ENCODE measurements around the gene CERT1. TPM values are rescaled to one million over a fixed set of nuclear protein-coding genes. Genes with fewer than 3 reads are reported as not detected.
"Not testable (repeated sequence)": the region's sequence is repeated elsewhere in the genome, so short reads cannot be mapped to it uniquely, and the experiment has no call there.

Gene CERT1
- total RNA-seq, 2 experiments from 2014 or later = 27.8 to 29.0 TPM

GRCh38 chr5:75348241-75348640, 163.2 kb downstream of the CERT1 start:
- Mint-ChIP-seq H3K4me3 (no peak overlapping the region), H3K27me3 (no peaks in the 10 kb centered on the region), H3K27ac (no peak overlapping the region), H3K9me3 (no peaks in the 10 kb centered on the region), H3K4me1 (peaks cover 26% of the 10 kb centered on the region), H3K36me3 (ENCODE audit: low read depth) (peaks cover 59% of the 10 kb centered on the region)
- DNase-seq = no peak
- ChIA-PET POLR2A (interaction anchor here (1.4 kb wide), 1 partner anchor 12 kb away, joined by 3 read pairs; the partner anchor contains the start of gene HMGCR), CTCF (no interaction called here)

DNA sequence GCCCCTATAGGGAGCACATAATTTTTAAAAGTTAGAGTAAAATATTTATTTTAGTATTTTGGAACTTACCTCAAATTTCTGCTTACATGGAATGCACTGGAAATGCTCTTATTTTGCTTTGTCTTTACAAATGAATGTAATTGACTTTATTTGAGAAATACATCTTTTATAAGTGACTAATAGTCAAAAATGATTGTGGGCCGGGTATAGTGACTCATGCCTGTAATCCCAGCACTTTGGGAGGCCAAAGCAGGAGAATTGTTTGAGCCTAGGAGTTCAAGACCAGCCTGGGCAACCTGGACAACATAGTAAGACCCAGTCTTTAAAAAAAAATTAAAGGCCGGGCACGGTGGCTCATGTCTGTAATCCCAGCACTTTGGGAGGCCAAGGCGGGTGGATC, 168.6 kb downstream of the CERT1 start:
- no peak overlapping the region for H3K27ac Mint-ChIP-seq
- no peak overlapping the region for H3K4me3 Mint-ChIP-seq
- H3K4me1 Mint-ChIP-seq = peaks cover 37% of the 10 kb centered on the region
- no peaks in the 10 kb centered on the region for H3K9me3 Mint-ChIP-seq
- ChIA-PET POLR2A (no interaction called here), CTCF (no interaction called here)
- H3K36me3 Mint-ChIP-seq (ENCODE audit: low read depth) = peaks cover 40% of the 10 kb centered on the region
- no peaks in the 10 kb centered on the region for H3K27me3 Mint-ChIP-seq
- no peak for DNase-seq

DNA sequence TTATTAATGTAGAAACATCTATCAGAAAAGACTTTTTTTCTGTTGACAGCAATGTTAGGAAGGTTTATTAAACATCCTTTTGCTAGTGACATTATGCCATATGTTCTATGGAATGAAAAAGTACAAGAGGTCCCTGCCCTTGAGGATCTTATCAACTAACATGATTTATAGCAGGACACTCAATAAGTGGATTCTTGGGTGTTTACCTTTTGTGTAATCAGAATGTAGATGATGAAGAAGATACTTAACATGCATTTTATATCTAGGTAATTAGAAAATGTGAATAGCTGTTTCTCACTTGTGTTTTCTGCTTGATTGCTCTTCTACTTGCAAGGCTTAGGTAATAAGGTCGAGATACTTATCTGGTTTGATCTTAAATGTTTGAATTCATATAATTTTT, 169.5 kb downstream of the CERT1 start:
- no peak for DNase-seq
- CTCF ChIA-PET = interaction anchor here (0.8 to 2.7 kb wide), 3 partner anchors 9 to 293 kb away, joined by 3 to 11 read pairs (median 3); partner anchors contain the start of genes CERT1 and POLK
- Mint-ChIP-seq H3K36me3 (ENCODE audit: low read depth) (peaks cover 34% of the 10 kb centered on the region), H3K4me1 (peaks cover 40% of the 10 kb centered on the region), H3K4me3 (no peak overlapping the region), H3K27ac (no peak overlapping the region), H3K27me3 (no peaks in the 10 kb centered on the region), H3K9me3 (no peaks in the 10 kb centered on the region)
- POLR2A ChIA-PET = no interaction called here

DNA sequence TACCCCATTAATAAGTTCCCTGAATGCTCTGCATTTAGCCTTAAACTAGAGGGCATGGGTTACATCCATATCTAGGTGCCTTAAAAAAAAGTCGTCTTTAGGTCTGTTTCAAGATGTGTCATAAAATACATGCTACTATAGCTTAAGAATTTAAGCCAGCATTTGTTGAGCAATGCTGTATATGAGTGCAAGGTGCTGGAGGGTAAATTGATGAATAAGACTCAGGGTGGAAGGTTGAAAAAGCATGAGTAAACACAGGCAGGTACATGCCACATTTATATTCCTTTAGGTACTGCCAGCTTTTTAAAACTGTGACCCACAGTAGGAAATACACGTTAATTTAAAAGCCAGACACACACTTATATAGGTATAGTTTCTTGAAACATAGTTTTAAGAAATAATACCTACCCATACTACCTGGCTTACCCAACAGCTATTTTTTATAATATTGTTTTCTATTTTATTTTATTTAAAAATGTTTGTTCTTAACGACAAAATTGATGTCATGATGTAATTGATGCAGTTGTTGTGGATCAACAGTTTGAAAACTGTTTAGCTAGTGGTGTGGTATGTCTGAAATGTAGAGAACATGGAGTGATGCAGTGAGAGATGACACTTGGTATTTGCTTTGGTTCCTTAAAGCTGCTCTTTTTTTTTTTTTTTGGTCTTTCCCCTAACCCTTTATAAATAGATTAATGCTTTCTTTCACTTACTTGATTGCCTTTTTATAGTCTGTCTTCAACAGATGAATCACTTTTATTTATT, 170.5 kb downstream of the CERT1 start:
- POLR2A ChIA-PET = no interaction called here
- no peaks in the 10 kb centered on the region for H3K27me3 Mint-ChIP-seq
- DNase-seq = no peak
- no peaks in the 10 kb centered on the region for H3K9me3 Mint-ChIP-seq
- H3K36me3 Mint-ChIP-seq (ENCODE audit: low read depth) = peaks cover 28% of the 10 kb centered on the region
- peaks cover 40% of the 10 kb centered on the region for H3K4me1 Mint-ChIP-seq
- H3K4me3 Mint-ChIP-seq = no peak overlapping the region
- CTCF ChIA-PET = interaction anchor here (0.6 to 2.7 kb wide), 8 partner anchors 10 to 1889 kb away, joined by 3 to 11 read pairs (median 3); no protein-coding TSS in a partner anchor
- H3K27ac Mint-ChIP-seq = no peak overlapping the region

- peaks cover 40% of the 10 kb centered on the region for H3K4me1 Mint-ChIP-seq
- no peak for DNase-seq
- H3K9me3 Mint-ChIP-seq = no peaks in the 10 kb centered on the region
- peaks cover 19% of the 10 kb centered on the region for H3K36me3 Mint-ChIP-seq (ENCODE audit: low read depth)
- POLR2A ChIA-PET = no interaction called here
- CTCF ChIA-PET = interaction anchor here (0.6 to 1.0 kb wide), 2 partner anchors 13 to 22 kb away, joined by 3 to 5 read pairs; no protein-coding TSS in a partner anchor
- no peak overlapping the region for H3K27ac Mint-ChIP-seq
- no peaks in the 10 kb centered on the region for H3K27me3 Mint-ChIP-seq
- H3K4me3 Mint-ChIP-seq = no peak overlapping the region
These were observed 173.0 kb downstream of the CERT1 start for GRCh38 chr5:75338408-75338807.

- Mint-ChIP-seq H3K27me3 (no peaks in the 10 kb centered on the region), H3K4me3 (no peak overlapping the region), H3K27ac (no peak overlapping the region), H3K36me3 (ENCODE audit: low read depth) (peaks cover 18% of the 10 kb centered on the region), H3K9me3 (no peaks in the 10 kb centered on the region), H3K4me1 (peaks cover 40% of the 10 kb centered on the region)
- CTCF ChIA-PET = interaction anchor here (0.8 to 1.6 kb wide), 6 partner anchors 14 to 402 kb away, joined by 3 to 10 read pairs (median 3); partner anchors contain the start of gene ANKRD31
- POLR2A ChIA-PET = interaction anchor here (0.6 to 1.0 kb wide), 2 partner anchors 100 to 187 kb away, joined by 4 read pairs; no protein-coding TSS in a partner anchor
- peak; percentile 40 for DNase-seq
These were observed 173.9 kb downstream of the CERT1 start for GRCh38 chr5:75337366-75338021.

DNA sequence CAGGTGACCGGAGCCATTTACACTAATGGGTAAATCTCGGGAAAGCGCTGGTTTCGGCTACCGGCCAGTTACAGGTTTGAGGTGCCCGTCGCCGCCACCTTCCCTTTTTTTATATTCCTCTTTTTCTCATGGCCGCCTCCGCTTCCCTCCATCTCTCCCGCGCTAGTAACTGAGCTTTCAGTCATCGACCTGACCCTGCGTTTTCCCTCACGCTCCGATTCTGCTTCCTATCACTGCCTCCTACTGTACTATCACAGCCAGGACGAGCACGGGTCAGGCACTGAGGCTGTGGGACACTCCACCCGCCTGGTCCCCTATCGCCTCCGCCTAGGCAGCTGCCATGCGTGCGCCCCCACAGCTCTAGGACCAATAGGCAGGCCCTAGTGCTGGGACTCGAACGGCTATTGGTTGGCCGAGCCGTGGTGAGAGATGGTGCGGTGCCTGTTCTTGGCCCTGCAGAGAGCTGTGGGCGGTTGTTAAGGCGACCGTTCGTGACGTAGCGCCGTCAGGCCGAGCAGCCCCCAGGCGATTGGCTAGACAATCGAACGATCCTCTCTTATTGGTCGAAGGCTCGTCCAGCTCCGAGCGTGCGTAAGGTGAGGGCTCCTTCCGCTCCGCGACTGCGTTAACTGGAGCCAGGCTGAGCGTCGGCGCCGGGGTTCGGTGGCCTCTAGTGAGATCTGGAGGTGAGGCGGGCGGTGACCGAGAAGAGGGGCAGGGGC, 174.7 kb downstream of the CERT1 start, which contains the start of gene HMGCR:
Gene HMGCR (plus strand): TSS at position 606 of the 722 bp plus-strand sequence. CDS start 5,386 bp downstream, outside the sequence.
- Mint-ChIP-seq H3K4me3 (no peak within 1 kb of the TSS), H3K36me3 (ENCODE audit: low read depth) (peaks cover 17% of the 10 kb centered on the region)
- CTCF ChIA-PET = interaction anchor here (0.8 to 1.6 kb wide), 6 partner anchors 15 to 401 kb away, joined by 3 to 10 read pairs (median 3); partner anchors contain the start of gene ANKRD31

GRCh38 chr5:75335952-75336614, 175.3 kb downstream of the CERT1 start:
- DNase-seq = no peak
- Mint-ChIP-seq H3K9me3 (no peaks in the 10 kb centered on the region), H3K4me3 (no peak overlapping the region), H3K36me3 (ENCODE audit: low read depth) (peaks cover 16% of the 10 kb centered on the region), H3K4me1 (peaks cover 30% of the 10 kb centered on the region), H3K27me3 (no peaks in the 10 kb centered on the region), H3K27ac (no peak overlapping the region)
- ChIA-PET POLR2A (interaction anchor here (0.7 to 1.0 kb wide), 2 partner anchors 12 to 101 kb away, joined by 3 to 4 read pairs; no protein-coding TSS in a partner anchor), CTCF (interaction anchor here (1.0 to 1.6 kb wide), 2 partner anchors 15 to 99 kb away, joined by 3 to 10 read pairs; partner anchors contain the start of gene ANKRD31)

More for the DNA sequence above, 174.7 kb downstream of the CERT1 start, which contains the start of gene HMGCR:
- Mint-ChIP-seq H3K4me1 (peaks cover 36% of the 10 kb centered on the region), H3K27me3 (no peaks in the 10 kb centered on the region), H3K9me3 (no peaks in the 10 kb centered on the region), H3K27ac (no peak within 1 kb of the TSS)
- POLR2A ChIA-PET = interaction anchor here (0.6 to 1.0 kb wide), 5 partner anchors 12 to 187 kb away, joined by 3 to 4 read pairs (median 4); partner anchors contain the start of gene ANKRD31
- peak; percentile 98 for DNase-seq

GRCh38 chr5:75335486-75335885, 175.9 kb downstream of the CERT1 start:
- CTCF ChIA-PET = no interaction called here
- POLR2A ChIA-PET = no interaction called here
- Mint-ChIP-seq H3K4me1 (peaks cover 26% of the 10 kb centered on the region), H3K36me3 (ENCODE audit: low read depth) (peaks cover 12% of the 10 kb centered on the region), H3K9me3 (no peaks in the 10 kb centered on the region), H3K4me3 (no peak overlapping the region), H3K27ac (no peak overlapping the region), H3K27me3 (no peaks in the 10 kb centered on the region)
- DNase-seq = no peak

GRCh38 chr5:75334413-75334812, 177.0 kb downstream of the CERT1 start:
- H3K27ac Mint-ChIP-seq; H3K36me3 Mint-ChIP-seq (ENCODE audit: low read depth); H3K4me3 Mint-ChIP-seq; H3K9me3 Mint-ChIP-seq; CTCF ChIA-PET; DNase-seq; H3K27me3 Mint-ChIP-seq; POLR2A ChIA-PET: not testable (repeated sequence)
- peaks cover 16% of the 10 kb centered on the region for H3K4me1 Mint-ChIP-seq

DNA sequence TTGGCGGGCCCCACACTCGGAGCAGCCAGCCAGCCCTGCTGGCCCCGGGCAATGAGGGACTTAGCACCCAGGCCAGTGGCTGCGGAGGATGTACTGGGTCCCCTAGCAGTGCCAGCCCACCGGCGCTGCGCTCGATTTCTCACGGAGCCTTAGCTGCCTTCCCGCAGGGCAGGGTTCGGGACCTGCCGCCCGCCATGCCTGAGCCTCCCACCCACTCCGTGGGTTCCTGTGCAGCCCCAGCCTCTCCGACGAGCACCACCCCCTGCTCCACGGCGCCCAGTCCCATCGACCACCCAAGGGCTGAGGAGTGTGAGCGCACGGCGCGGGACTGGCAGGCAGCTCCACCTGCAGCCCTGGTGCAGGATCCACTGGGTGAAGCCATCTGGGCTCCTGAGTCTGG, 177.7 kb downstream of the CERT1 start:
- CTCF ChIA-PET = interaction anchor here (1.6 kb wide), 1 partner anchor 11 kb away, joined by 4 read pairs; no protein-coding TSS in a partner anchor
- H3K4me1 Mint-ChIP-seq = peaks cover 13% of the 10 kb centered on the region
- H3K36me3 Mint-ChIP-seq (ENCODE audit: low read depth); H3K27ac Mint-ChIP-seq; DNase-seq; H3K4me3 Mint-ChIP-seq; H3K9me3 Mint-ChIP-seq; H3K27me3 Mint-ChIP-seq; POLR2A ChIA-PET: not testable (repeated sequence)
